MV-4-11 (cell line): ENCODE measurements around the gene SLC7A10.

Source experiments
- DNase-seq: peaks from one replicate; lab custom pipeline; 2025; lab: John Stamatoyannopoulos, UW

Gene SLC7A10

GRCh38 chr19:33225458-33225926, at the start of gene SLC7A10:
TSS of gene SLC7A10 (minus strand) at chr19:33225850. CDS start at chr19:33225703, 147 bp downstream.
- DNase-seq: no peak

GRCh38 chr19:33274663-33275558, 49.3 kb upstream of the SLC7A10 start:
- no peak for DNase-seq

- peak; percentile 97 for DNase-seq
Measured at GRCh38 chr19:33273881-33274662, 48.4 kb upstream of the SLC7A10 start.

GRCh38 chr19:33273065-33273736, 47.6 kb upstream of the SLC7A10 start:
- DNase-seq: no peak

- DNase-seq: no peak
Measured at GRCh38 chr19:33271246-33272021, 45.8 kb upstream of the SLC7A10 start.

- DNase-seq: no peak
Measured at GRCh38 chr19:33270769-33271168, 45.1 kb upstream of the SLC7A10 start.

GRCh38 chr19:33269016-33269415, 43.4 kb upstream of the SLC7A10 start:
- no peak for DNase-seq

- peak; percentile 83 for DNase-seq
Measured at GRCh38 chr19:33268162-33268991, 42.7 kb upstream of the SLC7A10 start.

- peak; percentile 81 for DNase-seq
Measured at GRCh38 chr19:33267706-33268105, 42.1 kb upstream of the SLC7A10 start.

- DNase-seq: peak; percentile 91
Measured at GRCh38 chr19:33266974-33267484, 41.4 kb upstream of the SLC7A10 start.

- DNase-seq: no peak
Measured at GRCh38 chr19:33264881-33265445, 39.3 kb upstream of the SLC7A10 start.

- peak; percentile 31 for DNase-seq
Measured at GRCh38 chr19:33263325-33264023, 37.8 kb upstream of the SLC7A10 start.

GRCh38 chr19:33261511-33262189, 36.0 kb upstream of the SLC7A10 start:
- DNase-seq: peak; percentile 84

- DNase-seq: peak; percentile 89
Measured at GRCh38 chr19:33260628-33261418, 35.2 kb upstream of the SLC7A10 start.

- DNase-seq: peak; percentile 79
Measured at GRCh38 chr19:33259539-33259938, 33.9 kb upstream of the SLC7A10 start.

GRCh38 chr19:33257828-33258227, 32.2 kb upstream of the SLC7A10 start:
- no peak for DNase-seq

- no peak for DNase-seq
Measured at GRCh38 chr19:33256261-33256660, 30.6 kb upstream of the SLC7A10 start.

GRCh38 chr19:33255781-33256180, 30.1 kb upstream of the SLC7A10 start:
- DNase-seq: no peak
